HG03442 (cell line): ENCODE results near the gene OR13A1.
"Not testable (repeated sequence)": the region's sequence is repeated elsewhere in the genome, so short reads cannot be mapped to it uniquely, and the experiment has no call there.

ENCODE experiments used
- ATAC-seq: cut with Tn5 transposase; IDR thresholded peaks from one replicate; pipeline ENCODE4 v1.9.1; 2021; ENCODE audit warnings: mild to moderate bottlenecking, moderate library complexity; ENCODE audit not compliant: unreplicated experiment

OR13A1 gene

GRCh38 chr10:45315508-45315907 lies at the start of gene OR13A1:
Gene OR13A1, minus strand, starts transcription at chr10:45315608. Its CDS starts 11,186 bp downstream, at chr10:45304422.
- ATAC-seq = no peak

DNA sequence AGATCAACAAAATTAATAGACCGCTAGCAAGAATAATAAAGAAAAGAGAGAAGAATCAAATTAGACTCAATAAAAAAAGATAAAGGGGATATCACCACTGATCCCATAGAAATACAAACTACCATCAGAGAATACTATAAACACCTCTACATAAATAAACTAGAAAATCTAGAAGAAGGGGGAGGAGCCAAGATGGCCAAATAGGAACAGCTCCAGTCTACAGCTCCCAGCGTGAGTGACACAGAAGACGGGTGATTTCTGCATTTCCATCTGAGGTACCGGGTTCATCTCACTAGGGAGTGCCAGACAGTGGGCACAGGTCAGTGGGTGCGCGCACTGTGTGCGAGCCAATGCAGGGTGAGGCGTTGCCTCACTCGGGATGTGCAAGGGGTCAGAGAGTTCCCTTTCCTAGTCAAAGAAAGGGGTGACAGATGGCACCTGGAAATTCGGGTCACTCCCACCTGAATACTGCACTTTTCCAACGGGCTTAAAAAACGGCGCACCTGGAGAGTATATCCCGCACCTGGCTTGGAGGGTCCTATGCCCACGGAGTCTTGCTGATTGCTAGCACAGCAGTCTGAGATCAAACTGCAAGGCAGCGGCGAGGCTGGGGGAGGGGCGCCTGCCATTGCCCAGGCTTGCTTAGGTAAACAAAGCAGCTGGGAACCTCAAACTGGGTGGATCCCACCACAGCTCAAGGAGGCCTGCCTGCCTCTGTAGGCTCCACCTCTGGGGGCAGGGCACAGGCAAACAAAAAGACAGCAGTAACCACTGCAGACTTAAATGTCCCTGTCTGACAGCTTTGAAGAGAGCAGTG lies 46.8 kb upstream of the OR13A1 start:
- not testable (repeated sequence) for ATAC-seq

- ATAC-seq = not testable (repeated sequence)
Observed at GRCh38 chr10:45358961-45359360, 43.6 kb upstream of the OR13A1 start.

GRCh38 chr10:45355494-45355893 lies 40.1 kb upstream of the OR13A1 start:
- no peak for ATAC-seq

DNA sequence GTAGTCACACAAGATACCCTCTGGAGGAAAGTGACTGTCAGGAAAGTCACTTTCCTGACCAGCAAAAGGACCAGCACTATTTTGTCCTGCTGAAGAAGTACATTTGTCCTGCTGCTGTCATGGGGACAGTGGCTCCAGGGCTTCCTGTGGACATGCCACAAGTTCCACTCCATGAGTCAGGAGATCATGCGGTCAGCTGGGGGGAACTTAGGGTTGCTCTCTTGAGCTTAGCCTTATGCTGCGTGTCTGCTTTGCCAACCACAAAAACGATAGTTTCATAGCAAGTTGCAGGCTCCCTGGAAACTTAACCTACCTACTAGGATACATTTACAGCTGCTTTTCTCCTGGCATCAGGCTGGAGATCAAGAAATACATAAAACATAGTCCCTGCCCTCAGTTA lies 38.9 kb upstream of the OR13A1 start:
- ATAC-seq = no peak

DNA sequence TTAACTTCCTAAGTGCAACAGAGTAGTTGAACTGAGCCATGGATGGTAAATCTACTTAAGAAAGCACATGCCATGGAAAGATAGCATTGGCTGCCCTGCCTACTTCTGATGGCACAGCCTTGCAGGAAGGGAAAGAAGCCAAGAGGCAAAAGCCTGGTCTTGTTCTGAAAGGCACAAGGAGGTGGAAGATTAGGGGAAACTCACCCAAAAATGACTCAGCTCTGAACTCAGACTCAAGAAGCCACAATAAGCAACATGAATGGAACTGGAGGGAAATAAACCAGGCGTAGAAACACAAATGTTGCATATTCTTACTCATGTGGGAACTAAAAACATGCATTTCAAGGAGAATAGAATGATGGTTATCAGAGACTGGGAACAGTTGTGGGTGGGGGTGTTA lies 37.8 kb upstream of the OR13A1 start:
- peak; percentile 71 for ATAC-seq

DNA sequence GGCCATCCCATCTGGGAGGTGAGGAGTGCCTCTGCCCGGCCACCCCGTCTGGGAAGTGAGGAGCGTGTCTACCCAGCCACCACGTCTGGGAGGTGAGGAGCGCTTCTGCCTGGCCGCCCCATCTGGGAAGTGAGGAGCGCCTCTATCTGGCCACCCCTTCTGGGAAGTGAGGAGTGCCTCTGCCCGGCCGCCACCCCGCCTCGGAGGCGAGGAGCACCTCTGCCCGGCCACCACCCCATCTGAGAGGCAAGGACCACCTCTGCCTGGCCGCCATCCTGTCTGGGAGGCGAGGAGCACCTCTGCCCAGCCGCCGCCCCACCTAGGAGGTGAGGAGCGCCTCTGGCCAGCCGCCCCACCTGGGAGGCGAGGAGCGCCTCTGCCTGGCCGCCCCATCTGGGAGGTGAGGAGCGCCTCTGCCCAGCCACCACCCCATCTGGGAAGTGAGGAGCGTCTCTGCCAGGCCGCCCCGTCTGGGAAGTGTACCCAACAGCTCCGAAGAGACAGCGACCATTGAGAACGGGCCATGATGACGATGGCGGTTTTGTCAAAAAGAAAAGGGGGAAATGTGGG lies 32.9 kb upstream of the OR13A1 start:
- ATAC-seq = not testable (repeated sequence)

DNA sequence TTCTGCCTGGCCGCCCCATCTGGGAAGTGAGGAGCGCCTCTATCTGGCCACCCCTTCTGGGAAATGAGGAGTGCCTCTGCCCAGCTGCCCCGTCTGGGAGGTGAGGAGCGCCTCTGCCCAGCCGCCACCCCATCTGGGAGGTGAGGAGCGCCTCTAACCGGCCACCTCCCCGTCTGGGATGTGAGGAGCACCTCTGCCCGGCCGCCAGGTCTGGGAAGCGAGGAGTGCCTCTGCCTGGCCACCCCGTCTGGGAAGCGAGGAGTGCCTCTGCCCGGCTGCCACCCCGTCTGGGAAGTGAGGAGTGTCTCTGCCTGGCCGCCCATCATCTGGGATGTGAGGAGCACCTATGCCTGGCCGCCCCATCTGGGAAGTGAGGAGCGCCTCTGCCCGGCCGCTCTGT lies 32.1 kb upstream of the OR13A1 start:
- not testable (repeated sequence) for ATAC-seq

DNA sequence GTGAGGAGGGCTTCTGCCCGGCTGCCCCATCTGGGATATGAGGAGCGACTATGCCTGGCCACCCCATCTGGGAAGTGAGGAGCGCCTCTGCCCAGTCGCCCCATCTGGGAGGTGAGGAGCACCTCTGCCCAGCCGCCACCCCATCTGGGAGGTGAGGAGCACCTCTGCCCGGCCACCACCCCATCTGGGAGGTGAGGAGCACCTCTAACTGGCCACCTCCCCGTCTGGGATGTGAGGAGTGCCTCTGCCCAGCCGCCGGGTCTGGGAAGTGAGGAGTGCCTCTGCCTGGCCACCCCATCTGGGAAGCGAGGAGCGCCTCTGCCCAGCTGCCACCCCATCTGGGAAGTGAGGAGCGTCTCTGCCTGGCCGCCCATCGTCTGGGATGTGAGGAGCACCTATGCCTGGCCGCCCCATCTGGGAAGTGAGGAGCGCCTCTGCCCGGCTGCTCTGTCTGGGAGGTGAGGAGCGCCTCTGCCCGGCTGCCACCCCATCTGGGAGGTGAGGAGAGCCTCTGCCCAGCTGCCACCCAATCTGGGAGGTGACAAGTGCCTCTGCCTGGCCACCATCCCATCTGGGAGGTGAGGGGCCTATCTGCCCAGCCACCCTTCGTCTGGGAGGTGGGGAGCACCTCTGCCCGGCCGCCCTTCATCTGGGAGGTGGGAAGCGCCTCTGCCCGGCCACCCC lies 31.4 kb upstream of the OR13A1 start:
- not testable (repeated sequence) for ATAC-seq

GRCh38 chr10:45340420-45340819 lies 25.0 kb upstream of the OR13A1 start:
- ATAC-seq = not testable (repeated sequence)

GRCh38 chr10:45339894-45340293 lies 24.5 kb upstream of the OR13A1 start:
- ATAC-seq = no peak

DNA sequence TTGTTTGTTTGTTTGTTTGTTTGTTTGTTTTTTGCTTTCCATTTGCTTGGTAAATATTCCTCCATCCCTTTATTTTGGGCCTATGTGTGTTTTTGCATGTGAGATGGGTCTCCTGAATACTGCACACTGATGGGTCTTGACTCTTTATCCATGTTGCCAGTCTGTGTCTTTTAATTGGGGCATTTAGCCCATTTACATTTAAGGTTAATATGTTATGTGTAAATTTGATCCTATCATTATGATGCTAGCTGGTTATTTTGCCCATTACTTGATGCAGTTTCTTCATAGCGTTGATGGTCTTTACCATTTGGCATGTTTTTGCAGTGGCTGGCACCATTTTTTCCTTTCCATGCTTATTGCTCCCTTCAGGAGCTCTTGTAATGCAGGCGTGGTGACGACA lies 16.4 kb upstream of the OR13A1 start:
- ATAC-seq = not testable (repeated sequence)

DNA sequence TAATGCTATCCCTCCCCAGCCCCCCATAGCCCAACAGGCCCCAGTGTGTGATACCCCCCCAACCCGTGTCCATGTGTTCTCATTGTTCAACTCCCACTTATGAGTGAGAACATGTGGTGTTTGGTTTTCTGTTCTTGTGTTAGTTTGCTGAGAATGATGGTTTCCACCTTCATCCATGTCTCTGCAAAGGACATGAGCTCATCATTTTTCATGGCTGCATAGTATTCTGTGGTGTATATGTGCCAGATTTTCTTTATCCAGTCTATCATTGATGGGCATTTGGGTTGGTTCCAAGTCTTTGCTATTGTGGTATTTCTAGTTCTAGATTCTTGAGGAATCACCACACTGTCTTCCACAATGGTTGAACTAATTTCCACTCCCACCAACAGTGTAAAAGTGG lies 11.5 kb upstream of the OR13A1 start:
- not testable (repeated sequence) for ATAC-seq

GRCh38 chr10:45325116-45325515 lies 9.7 kb upstream of the OR13A1 start:
- ATAC-seq = no peak

- no peak for ATAC-seq
Observed at GRCh38 chr10:45319702-45320101, 4.3 kb upstream of the OR13A1 start.

GRCh38 chr10:45313264-45313873 lies 2.0 kb downstream of the OR13A1 start:
- no peak for ATAC-seq

GRCh38 chr10:45308707-45309106 lies 6.7 kb downstream of the OR13A1 start:
- no peak for ATAC-seq

GRCh38 chr10:45302573-45302972 lies 12.8 kb downstream of the OR13A1 start:
- no peak for ATAC-seq

DNA sequence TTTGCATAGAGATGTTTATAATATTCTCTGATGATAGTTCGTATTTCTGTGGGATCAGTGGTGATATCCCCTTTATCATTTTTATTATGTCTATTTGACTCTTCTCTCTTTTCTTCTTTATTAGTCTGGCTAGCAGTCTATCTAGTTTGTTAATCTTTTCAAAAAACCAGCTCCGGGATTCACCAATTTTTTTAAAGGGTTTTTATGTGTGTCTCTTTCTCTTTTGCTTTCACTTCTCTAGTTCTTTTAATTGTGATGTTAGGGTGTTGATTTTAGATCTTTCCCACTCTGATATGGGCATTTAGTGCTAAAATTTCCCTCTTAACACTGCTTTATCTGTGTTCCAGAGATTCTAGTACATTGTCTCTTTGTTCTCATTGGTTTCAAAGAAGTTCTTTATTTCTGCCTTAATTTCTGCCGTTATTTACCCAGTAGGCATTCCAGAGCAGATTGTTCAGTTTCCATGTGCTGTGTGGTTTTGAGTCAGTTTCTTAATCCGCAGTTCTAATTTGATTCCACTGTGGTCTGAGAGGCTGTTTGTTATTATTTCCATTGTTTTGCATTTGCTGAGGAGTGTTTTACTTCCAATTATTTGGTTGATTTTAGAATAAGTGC lies 17.0 kb downstream of the OR13A1 start:
- ATAC-seq = not testable (repeated sequence)

DNA sequence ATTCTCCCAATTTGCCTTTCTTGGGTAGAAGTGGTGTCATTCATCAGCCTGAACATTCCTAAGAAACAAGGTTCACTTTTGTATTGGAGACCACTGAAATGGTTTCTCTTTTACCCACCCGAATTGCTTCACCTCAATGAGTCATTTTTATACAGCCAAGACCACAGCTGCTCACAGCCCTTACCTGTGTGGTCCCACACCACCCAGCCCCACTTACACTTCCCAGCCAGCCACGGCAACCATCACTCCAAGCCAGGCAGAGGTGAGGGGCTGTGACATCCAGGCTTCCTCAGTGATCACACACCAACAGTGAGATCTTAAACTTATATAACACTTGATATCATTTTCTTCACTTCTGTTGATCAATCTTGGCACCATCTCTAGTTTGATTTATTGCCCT lies 20.7 kb downstream of the OR13A1 start:
- ATAC-seq = no peak

DNA sequence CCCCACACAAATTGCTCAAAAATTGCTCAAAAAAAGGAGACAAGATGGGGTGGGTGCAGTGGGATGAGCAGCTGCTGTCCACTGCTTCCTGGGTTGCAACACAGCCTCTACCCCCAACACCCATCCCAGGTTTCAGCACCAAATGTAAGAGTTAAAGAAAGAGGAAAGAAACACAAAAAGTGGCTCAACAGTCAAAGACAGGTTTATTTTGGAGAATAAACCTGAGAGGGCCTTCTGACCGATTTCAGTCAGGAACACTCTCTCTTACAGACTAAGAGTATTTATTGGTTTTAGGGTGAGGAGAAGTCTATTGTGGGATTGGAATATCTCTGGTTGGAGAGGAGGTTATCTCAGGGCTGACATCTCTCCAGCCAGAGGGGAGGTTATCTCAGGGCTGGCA lies 28.4 kb downstream of the OR13A1 start:
- no peak for ATAC-seq
